CD4-positive, alpha-beta T cell treated with Interleukin-2 at 100 ng/mL for 4 hours (primary cell): Measurements from ENCODE around the gene GLE1.
A peak's percentile ranks its signal among the peaks of the same experiment; 100 is the strongest.

Source experiments
- DNase-seq: peaks from one replicate; pipeline ENCODE4 v3.0.0-alpha.2; 2020; ENCODE audit warnings: low spot score

GLE1 gene

GRCh38 chr9:128504485-128505413, at the start of gene GLE1:
TSS of gene GLE1 (plus strand) at chr9:128504719. CDS start at chr9:128504806, 87 bp downstream.
- peak; percentile 96 for DNase-seq

DNA sequence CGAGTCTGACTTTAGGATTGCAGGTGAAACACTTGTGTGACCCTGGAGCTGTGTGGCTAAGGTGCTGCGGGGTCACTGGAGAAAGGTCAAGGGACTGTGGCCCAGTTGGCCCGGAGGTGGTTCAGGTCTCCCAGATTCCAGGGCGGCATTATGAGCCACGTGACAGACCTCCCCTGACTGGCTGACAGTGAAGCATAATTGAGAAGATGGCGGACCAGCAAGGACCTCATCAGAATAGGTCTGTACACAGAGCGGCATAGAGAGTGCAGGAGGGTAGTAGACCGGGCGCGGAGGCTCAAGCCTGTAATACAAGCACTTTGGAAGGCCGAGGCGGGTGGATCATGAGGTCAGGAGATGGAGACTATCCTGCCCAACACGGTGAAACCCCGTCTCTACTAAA, 49.5 kb upstream of the GLE1 start:
- no peak for DNase-seq

- peak; percentile 98 for DNase-seq
Observed at GRCh38 chr9:128455849-128456612, 48.5 kb upstream of the GLE1 start, which contains the start of gene ODF2. TSS of gene ODF2 (plus strand) at chr9:128456006. CDS start at chr9:128456092, 86 bp downstream.

- DNase-seq: peak; percentile 70
Observed at GRCh38 chr9:128456613-128457061, 47.9 kb upstream of the GLE1 start.

- DNase-seq: no peak
Observed at GRCh38 chr9:128457207-128457606, 47.3 kb upstream of the GLE1 start.

DNA sequence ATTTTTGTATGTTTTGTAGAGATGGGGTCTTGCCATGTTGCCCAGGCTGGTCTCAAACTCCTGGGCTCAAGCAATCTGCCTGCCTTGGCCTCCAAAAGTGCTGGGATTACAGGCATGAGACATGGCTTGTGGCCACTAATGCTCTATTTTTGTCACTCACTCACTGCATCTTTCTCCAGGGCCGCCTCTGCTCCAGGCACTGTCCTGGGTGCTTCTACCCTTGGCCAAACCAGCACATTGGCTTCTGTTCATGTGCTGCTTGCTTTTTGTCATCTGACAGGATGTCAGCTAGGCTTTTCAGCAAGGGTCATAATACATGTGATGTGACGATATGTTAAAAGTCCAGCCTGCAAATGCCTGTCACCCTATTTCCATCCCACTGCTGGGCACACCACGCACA, 45.5 kb upstream of the GLE1 start:
- DNase-seq: no peak

- DNase-seq: no peak
Observed at GRCh38 chr9:128469070-128469469, 35.4 kb upstream of the GLE1 start.

DNA sequence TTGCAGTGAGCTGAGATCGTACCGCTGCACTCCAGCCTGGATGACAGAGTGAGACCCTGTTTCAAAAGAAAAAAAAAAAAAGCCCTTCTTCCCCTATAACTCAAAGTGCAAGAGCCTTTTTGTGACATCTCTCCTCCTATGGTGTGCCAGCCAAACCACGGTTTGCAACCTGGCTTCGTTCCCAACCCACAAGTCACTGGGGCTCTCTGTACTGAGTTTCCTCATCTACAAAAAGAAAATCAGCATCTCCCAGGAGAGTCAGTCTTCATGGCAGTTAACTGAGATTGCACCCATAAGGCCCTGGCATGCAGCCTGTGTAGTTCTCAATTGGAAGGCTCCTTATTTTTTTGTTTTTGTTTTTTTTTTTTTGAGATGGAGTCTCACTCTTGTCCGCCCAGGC, 34.0 kb upstream of the GLE1 start:
- no peak for DNase-seq

- no peak for DNase-seq
Observed at GRCh38 chr9:128473104-128473503, 31.4 kb upstream of the GLE1 start.

DNA sequence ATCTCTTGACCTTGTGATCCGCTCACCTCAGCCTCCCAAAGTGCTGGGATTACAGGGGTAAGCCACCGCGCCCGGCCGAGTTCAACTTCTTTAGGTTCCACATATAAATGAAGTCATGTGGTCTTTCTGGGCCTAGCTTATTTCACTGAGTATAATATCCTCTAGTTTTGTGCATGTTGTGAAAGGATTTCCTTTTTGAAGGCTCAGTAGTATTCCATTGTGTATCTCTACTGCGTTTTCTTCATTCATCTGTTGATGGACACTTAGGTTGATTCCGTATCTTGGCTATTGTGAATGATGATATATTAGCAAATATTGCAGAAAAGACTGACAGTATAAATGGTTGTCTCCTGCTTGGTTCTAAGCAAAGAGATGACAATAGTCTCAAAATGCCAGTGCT, 28.7 kb upstream of the GLE1 start:
- no peak for DNase-seq

DNA sequence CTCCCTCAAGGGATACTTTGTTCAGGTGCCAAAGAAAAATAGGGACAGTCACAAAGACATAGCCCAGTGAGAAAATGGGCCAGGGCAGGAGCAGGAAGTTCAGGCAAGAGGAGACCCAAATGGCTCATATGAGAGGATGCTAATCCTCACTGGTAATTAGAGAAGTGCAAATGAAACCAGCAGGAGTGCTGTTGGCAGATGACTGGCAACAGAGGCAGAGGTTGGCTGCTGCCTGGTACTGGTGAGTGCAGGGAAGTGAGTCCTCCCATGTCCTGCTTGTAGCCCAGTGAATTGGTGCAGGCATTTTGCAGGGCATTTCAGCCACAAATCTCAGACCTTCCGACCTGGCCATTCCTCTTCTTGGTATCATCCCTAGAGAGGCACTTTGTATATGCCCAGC, 25.3 kb upstream of the GLE1 start:
- no peak for DNase-seq

- no peak for DNase-seq
Observed at GRCh38 chr9:128481561-128481960, 23.0 kb upstream of the GLE1 start.

- no peak for DNase-seq
Observed at GRCh38 chr9:128482186-128482585, 22.3 kb upstream of the GLE1 start.

- DNase-seq: no peak
Observed at GRCh38 chr9:128484686-128485413, 19.7 kb upstream of the GLE1 start.

DNA sequence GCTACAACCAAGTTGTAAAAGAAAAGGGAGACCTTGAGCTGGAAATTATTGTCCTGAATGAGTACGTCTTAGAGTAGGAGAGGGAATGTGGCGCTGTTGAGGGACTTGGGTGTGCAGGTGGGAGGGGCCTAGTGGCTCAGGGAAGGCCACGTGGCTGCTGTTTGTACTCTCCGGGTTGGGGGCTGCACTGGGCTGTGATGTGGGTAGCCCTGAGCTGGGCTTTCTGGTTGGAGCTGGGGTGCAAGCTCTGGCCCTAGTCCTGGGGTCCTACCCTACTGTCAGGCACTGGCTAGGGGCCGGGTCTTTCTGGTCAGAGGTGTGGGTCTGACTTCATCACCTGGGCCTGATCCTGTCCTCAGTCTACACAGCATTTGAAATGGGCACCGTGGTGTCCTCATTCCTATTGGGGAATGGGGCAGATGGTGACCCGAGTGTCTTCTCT, 19.1 kb upstream of the GLE1 start:
- DNase-seq: no peak

GRCh38 chr9:128486201-128486600, 18.3 kb upstream of the GLE1 start:
- DNase-seq: no peak

DNA sequence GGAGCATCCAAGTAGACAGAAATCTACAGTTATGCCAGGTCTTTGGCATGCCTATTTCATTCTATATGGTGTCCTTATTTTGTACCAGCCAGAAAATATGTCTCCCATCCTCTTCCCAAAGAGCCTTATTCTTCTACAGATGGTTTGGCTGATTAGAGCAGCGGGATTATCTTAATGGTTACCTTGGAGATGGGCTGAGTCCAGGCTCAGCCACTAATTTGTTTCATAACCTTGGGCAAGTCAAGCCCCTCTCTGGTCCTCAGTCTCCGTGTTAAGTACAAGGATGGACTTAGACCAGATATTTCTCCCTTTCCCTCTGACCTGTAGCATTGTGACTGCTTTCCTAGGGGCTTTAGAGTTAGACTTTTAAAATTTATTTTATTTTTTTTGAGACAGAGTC, 11.1 kb upstream of the GLE1 start:
- DNase-seq: no peak

GRCh38 chr9:128494108-128494745, 10.3 kb upstream of the GLE1 start:
- DNase-seq: no peak

- no peak for DNase-seq
Observed at GRCh38 chr9:128494746-128495129, 9.8 kb upstream of the GLE1 start.

DNA sequence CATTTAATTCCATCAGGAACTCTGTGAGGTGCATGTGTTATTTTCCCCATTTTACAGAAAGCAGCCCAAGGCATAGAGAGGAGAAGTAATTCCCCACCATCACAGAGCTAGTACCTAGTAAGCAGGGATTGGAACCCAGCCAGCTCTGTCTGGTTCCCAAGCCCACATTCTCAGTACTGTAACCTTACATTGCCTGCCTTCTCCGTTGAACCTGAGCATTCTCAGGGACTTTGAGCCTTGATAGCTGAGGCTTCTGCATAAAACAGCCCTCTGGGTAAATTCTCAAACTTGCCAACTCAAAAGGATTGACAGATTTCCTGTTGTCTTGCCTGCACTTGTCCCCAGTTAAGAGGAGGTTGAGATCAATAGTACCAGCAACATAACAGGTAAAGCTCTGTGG, 9.2 kb upstream of the GLE1 start:
- no peak for DNase-seq

DNA sequence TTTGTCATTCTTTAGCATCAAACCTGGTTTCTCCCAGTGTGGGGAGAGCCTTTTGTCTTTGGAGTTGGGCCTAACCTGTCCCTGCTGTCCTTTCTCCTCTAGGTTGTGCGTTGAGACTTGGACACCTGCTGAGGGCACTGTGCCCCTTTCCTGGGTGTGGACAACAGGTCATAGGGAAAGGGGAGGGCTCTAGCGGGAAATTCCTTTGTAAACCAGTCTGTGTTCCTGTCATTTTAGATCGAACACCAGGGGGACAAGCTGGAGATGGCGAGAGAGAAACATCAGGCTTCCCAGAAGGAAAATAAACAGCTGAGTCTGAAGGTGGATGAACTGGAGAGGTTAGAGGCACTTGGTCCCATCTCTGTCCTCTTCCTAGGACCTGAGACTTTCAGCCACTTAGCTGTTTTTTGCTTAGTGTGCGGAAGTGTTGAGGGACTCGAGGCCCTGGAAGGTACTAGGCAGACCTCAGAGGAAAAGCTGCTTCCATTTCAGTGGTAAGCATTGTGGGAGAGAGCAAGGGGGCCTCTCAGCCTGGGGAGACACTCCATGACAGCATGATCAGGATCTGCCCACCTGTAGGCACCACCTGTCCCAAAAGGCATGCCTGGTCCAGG, 8.6 kb upstream of the GLE1 start:
- no peak for DNase-seq
